GM12801 (cell line): ENCODE results near the gene ANAPC4.

Experiments used
- CTCF ChIP-seq: IDR thresholded peaks from one replicate; pipeline ENCODE4 v1.5.1; 2011; ENCODE audit warnings: control low read depth; ENCODE audit not compliant: insufficient read length; ENCODE audit errors: extremely low read depth

Gene ANAPC4

GRCh38 chr4:25441519-25442117 is 64.6 kb downstream of the ANAPC4 start:
- TF ChIP-seq CTCF = no peak

GRCh38 chr4:25442863-25443307 is 65.8 kb downstream of the ANAPC4 start:
- TF ChIP-seq CTCF = no peak

GRCh38 chr4:25443851-25444250 is 66.8 kb downstream of the ANAPC4 start:
- TF ChIP-seq CTCF = no peak

- TF ChIP-seq CTCF = no peak
These were observed 69.5 kb downstream of the ANAPC4 start for GRCh38 chr4:25446611-25447010.

GRCh38 chr4:25448379-25449109 is 71.5 kb downstream of the ANAPC4 start:
- no peak for TF ChIP-seq CTCF

- TF ChIP-seq CTCF = no peak
These were observed 72.2 kb downstream of the ANAPC4 start for GRCh38 chr4:25449270-25449669.

GRCh38 chr4:25449688-25450087 is 72.6 kb downstream of the ANAPC4 start:
- TF ChIP-seq CTCF = no peak
